Naive B cell (primary cell): Measurements from ENCODE around the gene PCK1. TPM values are rescaled to one million over a fixed set of nuclear protein-coding genes. Genes with fewer than 3 reads are reported as not detected.
A peak's percentile ranks its signal among the peaks of the same experiment; 100 is the strongest.

Experiments used
- ATAC-seq, 2 donors: fragments of 150-1000 bp; cut with Tn5 transposase; 2 replicates each; pipeline ENCODE4 v1.10.0; 2021; ENCODE audit warnings: low read depth in 2 of 2, mild to moderate bottlenecking in 2 of 2, moderate library complexity in 2 of 2
- DNase-seq: peaks from one replicate; pipeline ENCODE4 v3.0.0; 2022
- H3K27ac Mint-ChIP-seq, 6 donors: one replicate each; pipeline ENCODE4 v1.8.0; 2020 to 2022; ENCODE audit warnings: mild to moderate bottlenecking in 6 of 6, mixed read lengths in 6 of 6, moderate library complexity in 5 of 6, inconsistent platforms in 2 of 6
- H3K27me3 Mint-ChIP-seq, 3 donors: one replicate each; pipeline ENCODE4 v1.8.0; 2021 to 2022; ENCODE audit warnings: mixed read lengths in 3 of 3, mild to moderate bottlenecking in 1 of 3
- H3K36me3 Mint-ChIP-seq, 2 donors: one replicate each; pipeline ENCODE4 v1.8.0; 2020 to 2022; ENCODE audit warnings: mixed read lengths in 2 of 2, inconsistent platforms in 1 of 2, mild to moderate bottlenecking in 1 of 2
- H3K4me1 Mint-ChIP-seq, 3 donors: one replicate each; pipeline ENCODE4 v1.8.0; 2020 to 2022; ENCODE audit warnings: mixed read lengths in 3 of 3, inconsistent platforms in 1 of 3, mild to moderate bottlenecking in 1 of 3, moderate library complexity in 1 of 3
- H3K4me3 Mint-ChIP-seq, 8 donors: one replicate each; pipeline ENCODE4 v1.8.0; 2020 to 2022; ENCODE audit warnings: mild to moderate bottlenecking in 8 of 8, mixed read lengths in 8 of 8, moderate library complexity in 8 of 8, inconsistent platforms in 2 of 8
- H3K9me3 Mint-ChIP-seq, 7 donors: one replicate each; pipeline ENCODE4 v1.8.0; 2020 to 2022; ENCODE audit warnings: mixed read lengths in 7 of 7, mild to moderate bottlenecking in 5 of 7, inconsistent platforms in 2 of 7, moderate library complexity in 1 of 7
- polyA plus RNA-seq, 6 donors: library from polyadenylated mRNA; unstranded; fragments of 300-500 nt; fragmentation: Illumina TruSeq; gene quantifications; one replicate each; pipeline ENCODE4 v1.2.3, GENCODE V29; 2021; ENCODE audit warnings: low read depth in 6 of 6

The PCK1 gene
- polyA plus RNA-seq, 6 donors from 2014 or later = not detected

DNA sequence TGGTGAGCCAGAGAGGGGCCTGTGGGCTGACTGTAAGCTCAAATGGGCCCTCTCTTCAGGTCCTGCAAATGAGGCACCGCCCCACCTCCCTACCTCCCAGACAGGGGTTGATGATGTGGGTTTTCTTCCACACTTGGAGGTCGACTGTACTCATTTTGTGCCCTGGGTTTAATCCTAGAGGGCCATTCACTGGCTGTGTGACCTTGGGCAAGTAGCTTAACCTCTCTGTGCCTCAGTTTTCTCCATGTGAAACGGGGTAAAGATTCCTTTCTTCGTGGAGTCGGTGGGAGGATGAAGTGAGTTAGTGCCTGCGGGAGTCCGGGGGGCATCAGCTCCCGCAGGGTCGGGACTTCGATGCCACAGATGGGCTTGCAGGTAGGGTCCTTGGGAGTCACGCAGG, 35.4 kb downstream of the PCK1 start:
- DNase-seq = no peak
- Mint-ChIP-seq H3K9me3 (no peaks in the 10 kb centered on the region), H3K4me3 (peak overlapping the region in 2 of 8 donors; percentile 25 to 33), H3K27ac (peak overlapping the region in 3 of 6 donors; percentile 17 to 65 (median 47)), H3K27me3 (peaks cover 0 to 12% (median 11%) of the 10 kb centered on the region in 3 donors), H3K4me1 (peaks cover 17 to 26% (median 21%) of the 10 kb centered on the region in 3 donors), H3K36me3 (no peaks in the 10 kb centered on the region)
- no peak for ATAC-seq

DNA sequence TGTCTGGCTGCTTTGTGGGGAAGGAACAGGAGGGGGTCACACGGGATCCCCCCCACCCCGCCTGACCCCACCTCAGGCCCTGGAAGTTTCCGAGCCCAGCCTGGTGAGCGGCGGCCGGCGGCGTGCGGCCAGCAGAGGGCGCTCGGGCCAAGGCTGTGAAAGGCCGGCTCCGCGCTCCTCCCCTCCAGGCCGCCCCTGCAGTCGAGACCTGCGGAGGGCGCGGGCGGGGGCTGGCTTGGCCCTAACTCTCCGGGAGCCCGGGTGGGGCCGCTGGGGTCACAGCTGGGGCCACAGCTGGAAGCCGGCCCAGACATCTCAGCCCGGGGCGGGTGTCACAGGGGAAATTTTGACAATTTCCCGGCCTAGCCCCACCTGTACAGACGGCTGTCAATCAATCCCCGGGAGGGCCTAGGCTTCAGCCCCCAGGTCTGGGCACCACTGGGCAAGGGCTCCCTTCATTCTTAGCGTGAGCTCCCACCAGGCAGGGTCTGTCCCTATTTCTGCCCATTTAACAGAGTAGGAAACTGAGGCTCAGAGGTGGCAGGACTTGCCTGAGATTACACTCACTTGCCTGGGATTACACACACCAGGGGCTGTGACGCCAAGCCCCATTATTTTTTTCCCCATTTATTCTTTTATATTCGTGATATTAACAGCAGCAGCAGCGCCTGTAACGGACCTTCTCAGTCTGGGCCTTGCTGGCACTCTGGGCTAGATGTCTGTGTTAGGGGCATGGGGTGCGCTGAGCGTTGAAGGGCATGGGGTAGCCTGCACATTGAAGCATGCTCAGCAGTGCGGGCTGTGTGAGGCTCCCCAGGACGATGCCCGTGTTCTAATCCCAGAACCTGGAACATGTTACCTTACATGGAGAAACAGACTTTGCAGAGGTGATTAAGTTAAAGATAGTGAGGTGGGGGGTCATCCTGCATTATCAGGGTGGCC, 36.4 kb downstream of the PCK1 start:
- H3K4me3 Mint-ChIP-seq = peak overlapping the region in 6 of 8 donors; percentile 12 to 73 (median 36)
- peaks cover 17 to 26% (median 21%) of the 10 kb centered on the region in 3 donors for H3K4me1 Mint-ChIP-seq
- no peaks in the 10 kb centered on the region for H3K36me3 Mint-ChIP-seq
- peak overlapping the region in 5 of 6 donors; percentile 57 to 77 (median 59) for H3K27ac Mint-ChIP-seq
- peak; percentile 82 for DNase-seq
- peak; percentile 81 to 83 for ATAC-seq
- H3K27me3 Mint-ChIP-seq = peaks cover 0 to 8% (median 5%) of the 10 kb centered on the region in 3 donors
- no peaks in the 10 kb centered on the region for H3K9me3 Mint-ChIP-seq

DNA sequence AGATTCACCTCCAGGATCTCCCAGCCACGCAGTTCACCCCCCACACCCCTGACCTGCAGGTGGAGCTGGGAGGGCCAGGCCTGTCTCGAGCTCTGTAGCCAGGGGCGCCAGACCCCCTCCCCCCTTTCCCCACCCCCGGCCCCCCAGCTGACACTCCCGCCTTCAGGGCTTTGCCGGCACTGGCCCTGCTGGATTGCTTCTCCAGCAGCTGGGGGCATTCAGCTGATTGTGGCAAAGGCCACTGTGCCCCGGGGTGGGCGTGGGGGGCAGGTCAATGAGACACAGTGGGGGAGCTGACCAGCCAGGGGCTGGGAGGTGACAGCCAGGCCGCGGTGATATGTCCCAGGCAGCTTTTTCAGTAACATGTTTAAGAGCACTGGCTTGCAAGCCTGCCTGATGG, 37.1 kb downstream of the PCK1 start:
- H3K4me3 Mint-ChIP-seq = no peak overlapping the region
- ATAC-seq (no peak), DNase-seq (no peak)
- H3K36me3 Mint-ChIP-seq = peaks cover 0 to 2% of the 10 kb centered on the region in 2 donors
- peaks cover 0 to 8% (median 5%) of the 10 kb centered on the region in 3 donors for H3K27me3 Mint-ChIP-seq
- H3K4me1 Mint-ChIP-seq = peaks cover 17 to 26% (median 21%) of the 10 kb centered on the region in 3 donors
- H3K9me3 Mint-ChIP-seq = no peaks in the 10 kb centered on the region
- H3K27ac Mint-ChIP-seq = peak overlapping the region in 1 of 6 donors; percentile 77

DNA sequence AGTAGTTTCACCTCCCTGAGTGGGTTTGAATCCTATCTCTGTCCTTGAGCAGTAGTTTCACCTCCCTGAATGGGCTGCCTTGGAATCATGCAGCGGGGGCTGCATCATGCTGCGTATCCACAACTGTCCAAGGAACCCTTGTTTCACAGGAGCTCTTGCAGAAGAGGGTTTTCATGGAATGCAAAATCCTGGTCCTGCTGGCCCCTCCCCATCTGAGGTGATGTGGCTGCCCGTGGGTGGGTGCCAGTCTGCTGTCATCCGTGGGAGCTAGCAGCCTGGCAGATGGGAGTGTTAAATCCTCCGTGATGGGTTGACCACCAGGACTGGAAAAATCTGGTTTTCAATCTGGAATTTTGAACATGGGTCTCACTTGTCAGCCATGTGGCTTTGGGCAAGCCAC, 37.6 kb downstream of the PCK1 start:
- Mint-ChIP-seq H3K9me3 (no peaks in the 10 kb centered on the region), H3K27me3 (peaks cover 0 to 8% (median 5%) of the 10 kb centered on the region in 3 donors), H3K4me1 (peaks cover 14 to 22% (median 17%) of the 10 kb centered on the region in 3 donors), H3K4me3 (peak overlapping the region in 1 of 8 donors; percentile 10), H3K27ac (no peak overlapping the region), H3K36me3 (peaks cover 0 to 5% of the 10 kb centered on the region in 2 donors)
- no peak for ATAC-seq
- DNase-seq = no peak

DNA sequence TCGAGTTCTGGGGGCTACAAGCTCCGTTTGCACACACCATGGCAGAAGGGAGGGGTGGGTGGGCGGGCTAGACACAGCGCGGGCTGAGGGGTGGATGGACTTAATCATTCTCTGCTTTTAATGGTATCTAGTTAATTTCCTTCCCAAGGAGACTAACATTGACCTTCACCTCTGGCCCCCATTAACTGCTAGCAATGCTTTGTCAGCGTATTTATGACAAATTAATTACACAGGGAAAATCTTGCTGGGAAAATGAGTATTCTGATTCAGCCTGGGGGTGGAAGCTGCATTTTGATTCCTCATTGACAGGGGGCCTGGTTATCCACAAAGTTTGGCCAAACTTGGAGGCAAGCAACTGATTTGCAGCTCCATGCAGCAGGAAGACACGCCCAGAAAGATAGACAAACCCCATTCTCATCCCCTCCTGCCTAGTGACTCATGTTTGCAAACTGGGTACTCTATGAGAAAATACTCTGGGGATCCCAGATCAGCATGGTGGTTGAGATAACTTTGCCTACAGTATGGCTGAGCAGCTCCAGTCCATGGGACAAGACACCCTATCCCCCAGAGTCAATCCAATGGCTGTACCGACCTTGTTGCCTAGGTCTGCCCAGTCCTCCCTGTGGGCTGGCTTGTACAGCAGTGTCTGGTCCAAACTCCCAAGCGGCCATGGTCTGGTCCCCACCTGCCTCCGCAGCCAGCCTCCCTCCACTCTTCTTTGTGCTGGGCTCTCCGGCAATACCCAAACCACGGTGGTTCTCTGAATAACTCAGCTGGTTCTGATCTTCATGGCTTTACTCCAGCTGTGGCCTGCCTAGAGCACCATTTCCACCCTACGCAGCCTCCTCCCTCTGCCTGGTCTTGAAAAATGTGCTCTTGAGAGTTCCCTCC, 39.7 kb downstream of the PCK1 start:
- H3K27ac Mint-ChIP-seq = peak overlapping the region in 1 of 6 donors; percentile 72

DNA sequence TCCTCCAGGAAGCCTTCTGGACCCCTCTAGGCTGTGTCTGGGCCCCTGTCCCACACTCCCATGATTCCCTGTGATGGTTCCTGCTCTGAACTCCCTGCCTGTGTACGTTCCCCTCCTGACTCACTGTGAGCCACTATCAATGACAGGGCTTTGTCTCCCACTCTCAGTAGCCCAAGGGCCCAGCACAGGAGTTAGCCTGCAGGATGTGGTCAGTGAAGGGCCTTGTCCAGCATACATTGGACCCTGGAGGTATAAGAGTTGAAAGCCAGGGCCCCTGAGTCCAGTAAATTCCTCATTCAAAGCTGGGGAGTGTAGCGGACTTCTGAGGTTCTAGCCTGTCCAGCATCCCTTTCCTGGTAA, 40.3 kb downstream of the PCK1 start:
- DNase-seq (no peak), ATAC-seq (no peak)
- H3K36me3 Mint-ChIP-seq = peaks cover 6 to 12% of the 10 kb centered on the region in 2 donors
- peak overlapping the region in 1 of 6 donors; percentile 72 for H3K27ac Mint-ChIP-seq
- H3K9me3 Mint-ChIP-seq = no peaks in the 10 kb centered on the region
- no peak overlapping the region for H3K4me3 Mint-ChIP-seq
- peaks cover 7 to 17% (median 9%) of the 10 kb centered on the region in 3 donors for H3K4me1 Mint-ChIP-seq
- peaks cover 0 to 8% (median 5%) of the 10 kb centered on the region in 3 donors for H3K27me3 Mint-ChIP-seq

More for the DNA sequence above, 39.7 kb downstream of the PCK1 start:
- Mint-ChIP-seq H3K27me3 (peaks cover 0 to 8% (median 5%) of the 10 kb centered on the region in 3 donors), H3K4me1 (peaks cover 7 to 16% (median 9%) of the 10 kb centered on the region in 3 donors), H3K9me3 (no peaks in the 10 kb centered on the region), H3K4me3 (no peak overlapping the region), H3K36me3 (peaks cover 5 to 12% of the 10 kb centered on the region in 2 donors)
- no peak for ATAC-seq
- no peak for DNase-seq

DNA sequence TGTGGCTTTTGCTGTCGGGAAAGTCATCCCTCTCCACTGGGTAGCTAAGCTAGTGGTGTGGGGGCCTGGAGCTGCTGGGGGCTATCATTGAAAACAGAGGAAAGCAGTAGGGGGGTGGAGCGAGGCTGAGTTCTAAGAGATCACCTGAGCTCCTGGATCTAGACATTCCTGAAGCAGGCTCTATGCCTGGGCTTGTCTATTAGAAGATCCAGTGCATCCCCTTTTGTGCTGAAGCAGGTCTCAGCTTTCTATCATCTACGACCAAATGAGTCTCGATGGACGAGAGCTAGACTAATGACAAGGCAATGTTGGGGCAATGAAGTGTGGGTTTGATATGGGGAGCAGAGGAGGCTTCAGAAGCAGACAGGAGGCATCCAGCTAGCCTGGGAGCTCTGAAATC, 40.8 kb downstream of the PCK1 start:
- Mint-ChIP-seq H3K4me3 (peak overlapping the region in 1 of 8 donors; percentile 23), H3K27ac (peak overlapping the region in 2 of 6 donors; percentile 63 to 84), H3K36me3 (peaks cover 6 to 13% of the 10 kb centered on the region in 2 donors), H3K9me3 (no peaks in the 10 kb centered on the region), H3K4me1 (peaks cover 7 to 17% (median 9%) of the 10 kb centered on the region in 3 donors), H3K27me3 (peaks cover 0 to 8% (median 5%) of the 10 kb centered on the region in 3 donors)
- DNase-seq (no peak), ATAC-seq (no peak)

DNA sequence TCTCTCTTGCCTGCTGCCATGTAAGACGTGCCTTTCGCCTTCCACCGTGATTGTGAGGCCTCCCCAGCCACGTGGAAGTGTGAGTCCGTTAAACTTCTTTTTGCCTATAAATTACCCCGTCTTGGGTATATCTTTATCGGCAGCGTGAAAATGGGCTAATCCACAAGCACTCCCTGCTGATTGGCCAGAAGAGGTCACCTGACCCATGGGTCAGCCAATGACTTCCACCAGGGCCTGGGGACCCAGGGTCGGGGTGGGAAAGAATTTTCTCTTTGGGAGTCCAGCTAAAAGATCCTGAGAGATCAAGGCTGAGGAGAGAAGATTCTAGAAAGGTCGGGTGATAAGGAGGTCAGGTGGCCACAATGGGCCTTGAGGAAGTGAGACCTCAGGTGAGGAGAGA, 42.2 kb downstream of the PCK1 start:
- peak overlapping the region in 3 of 6 donors; percentile 65 to 71 (median 65) for H3K27ac Mint-ChIP-seq
- H3K27me3 Mint-ChIP-seq = peaks cover 0 to 8% (median 5%) of the 10 kb centered on the region in 3 donors
- H3K36me3 Mint-ChIP-seq = peaks cover 6 to 24% of the 10 kb centered on the region in 2 donors
- H3K4me3 Mint-ChIP-seq = no peak overlapping the region
- peaks cover 0 to 11% (median 0%) of the 10 kb centered on the region in 3 donors for H3K4me1 Mint-ChIP-seq
- DNase-seq (no peak), ATAC-seq (no peak)
- no peaks in the 10 kb centered on the region for H3K9me3 Mint-ChIP-seq

DNA sequence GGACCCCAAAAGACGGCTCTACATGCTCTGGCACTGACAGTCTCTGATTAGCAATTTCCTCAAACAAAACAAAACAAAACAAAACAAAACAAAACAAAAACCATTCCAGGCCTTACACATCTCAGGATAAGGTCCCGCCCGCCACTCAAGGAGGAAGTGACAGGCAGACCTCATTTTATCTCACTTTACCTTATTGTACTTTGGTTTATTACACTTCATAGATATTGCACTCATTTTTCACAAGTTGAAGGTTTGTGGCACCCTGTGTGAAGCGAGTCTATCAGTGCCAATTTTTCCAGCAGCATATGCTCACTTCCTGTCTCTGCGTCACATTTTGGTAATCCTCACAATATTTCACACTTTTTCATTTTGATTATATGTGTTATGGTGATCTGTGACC, 44.1 kb downstream of the PCK1 start:
- Mint-ChIP-seq H3K9me3 (no peaks in the 10 kb centered on the region), H3K4me3 (no peak overlapping the region), H3K4me1 (peaks cover 8 to 23% (median 13%) of the 10 kb centered on the region in 3 donors), H3K27me3 (peaks cover 0 to 8% (median 5%) of the 10 kb centered on the region in 3 donors), H3K27ac (peak overlapping the region in 3 of 6 donors; percentile 74 to 82 (median 78)), H3K36me3 (peaks cover 6 to 37% of the 10 kb centered on the region in 2 donors)
- DNase-seq (no peak), ATAC-seq (no peak)

DNA sequence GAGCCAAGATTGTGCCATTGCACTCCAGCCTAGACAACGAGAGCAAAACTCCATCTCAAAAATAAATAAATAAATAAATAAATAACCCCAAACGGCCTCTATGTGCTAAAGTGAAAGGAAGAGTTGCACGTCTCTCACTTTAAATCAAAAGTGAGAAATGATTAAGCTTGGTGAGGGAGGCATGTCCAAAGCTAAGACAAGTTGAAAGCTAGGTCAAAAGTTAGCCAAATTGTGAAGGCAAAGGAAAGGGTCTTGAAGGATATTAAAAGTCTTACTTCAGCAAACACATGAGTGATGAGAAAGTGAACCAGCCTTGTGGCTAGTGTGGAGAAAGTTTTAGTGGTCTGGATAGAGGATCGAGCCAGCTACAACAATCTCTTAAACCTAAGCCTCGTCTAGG, 45.0 kb downstream of the PCK1 start:
- peak overlapping the region in 3 of 6 donors; percentile 12 to 88 (median 79) for H3K27ac Mint-ChIP-seq
- peaks cover 0 to 7% (median 3%) of the 10 kb centered on the region in 3 donors for H3K27me3 Mint-ChIP-seq
- ATAC-seq (no peak), DNase-seq (no peak)
- H3K36me3 Mint-ChIP-seq = peaks cover 6 to 45% of the 10 kb centered on the region in 2 donors
- peaks cover 13 to 29% (median 13%) of the 10 kb centered on the region in 3 donors for H3K4me1 Mint-ChIP-seq
- H3K9me3 Mint-ChIP-seq = no peaks in the 10 kb centered on the region
- H3K4me3 Mint-ChIP-seq = no peak overlapping the region

DNA sequence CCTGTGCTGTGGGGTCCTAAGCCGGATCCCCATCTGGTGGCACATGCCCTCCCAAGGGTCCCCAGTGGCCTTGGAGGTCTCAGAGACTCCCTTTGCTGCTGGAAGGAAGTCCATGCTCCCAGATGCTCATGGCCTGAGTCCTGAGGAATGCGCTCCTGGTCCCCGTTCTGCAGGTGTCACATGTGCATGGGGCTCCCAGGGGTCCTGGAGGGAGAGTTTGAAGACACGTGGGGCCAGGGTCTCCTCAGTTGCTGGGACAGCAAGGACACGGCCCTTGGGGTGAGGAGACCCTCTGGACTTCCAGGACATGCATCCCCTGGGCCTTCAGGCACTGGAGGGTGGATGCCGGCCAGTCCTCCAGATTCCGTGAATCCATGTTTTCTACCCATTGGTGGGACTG, 47.6 kb downstream of the PCK1 start:
- Mint-ChIP-seq H3K27ac (peak overlapping the region in 1 of 6 donors; percentile 67), H3K4me1 (peaks cover 13 to 27% (median 16%) of the 10 kb centered on the region in 3 donors), H3K27me3 (no peaks in the 10 kb centered on the region), H3K4me3 (no peak overlapping the region), H3K36me3 (peaks cover 6 to 44% of the 10 kb centered on the region in 2 donors), H3K9me3 (no peaks in the 10 kb centered on the region)
- no peak for ATAC-seq
- DNase-seq = no peak

DNA sequence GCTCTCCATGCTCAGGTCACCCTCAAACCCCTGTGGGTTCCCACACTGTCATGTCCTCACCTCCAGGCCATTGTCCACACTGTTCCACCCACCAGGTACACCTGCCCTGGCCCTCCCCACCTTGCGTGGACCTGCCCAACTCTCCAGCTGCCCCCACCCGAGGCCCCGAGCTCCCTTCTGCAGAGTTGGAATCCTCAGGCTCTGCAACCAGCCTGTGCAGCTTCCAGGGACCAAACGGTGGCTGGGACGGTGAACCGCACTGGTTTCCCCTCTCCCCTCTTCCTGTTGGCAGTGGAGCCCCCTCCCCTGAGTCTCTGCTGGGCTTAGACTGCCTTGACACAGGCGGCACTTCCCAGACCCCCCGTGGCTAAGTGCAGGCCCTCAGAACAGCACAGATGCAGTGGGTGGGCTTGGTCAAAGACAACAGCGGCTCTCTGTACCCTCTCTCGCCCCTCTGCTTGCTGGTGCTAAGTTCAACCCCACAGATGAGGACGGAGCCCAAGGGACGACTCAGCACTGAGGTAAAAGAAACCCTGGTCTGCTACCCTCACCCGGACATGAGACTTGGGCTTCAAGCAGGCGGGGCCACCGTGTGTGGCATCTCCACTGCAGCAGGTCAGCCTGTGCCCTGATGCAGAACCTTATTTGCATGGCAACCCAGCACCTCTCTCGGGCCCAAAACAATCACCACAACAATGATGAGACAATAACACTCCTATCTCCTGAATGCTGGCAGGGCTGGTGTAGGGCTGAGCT, 48.4 kb downstream of the PCK1 start:
- Mint-ChIP-seq H3K27me3 (no peaks in the 10 kb centered on the region), H3K9me3 (no peaks in the 10 kb centered on the region), H3K4me3 (peak overlapping the region in 1 of 8 donors; percentile 16), H3K27ac (peak overlapping the region in 1 of 6 donors; percentile 67), H3K4me1 (peaks cover 13 to 27% (median 16%) of the 10 kb centered on the region in 3 donors), H3K36me3 (peaks cover 6 to 45% of the 10 kb centered on the region in 2 donors)
- DNase-seq (no peak), ATAC-seq (peak in 1 of 2 donors; percentile 49)
